ENCODE measurements around the gene ANGPTL2. TPM values are rescaled to one million over a fixed set of nuclear protein-coding genes. Genes with fewer than 3 reads are reported as not detected.

The ANGPTL2 gene
- total RNA-seq, 1 experiment from 2014 or later = 5.1 TPM

- H3K27ac Mint-ChIP-seq = peak overlapping the region; percentile 92 to 98 (median 94); a peak in 4 of 7 replicates
- H3K27ac ChIP-seq (ENCODE audit: insufficient read length, low read depth, low read length) = no peak overlapping the region
Measured at GRCh38 chr9:127112056-127112455, 10.4 kb downstream of the ANGPTL2 start.

More at GRCh38 chr9:127112056-127112455, 10.4 kb downstream of the ANGPTL2 start:
- H3K14ac ChIP-seq (ENCODE audit: insufficient read depth, low read length) = peak overlapping the region; percentile 1; the same call in 1 of the 2 replicates
- no CpG with 5 or more reads among the region's 7 CpGs for WGBS (ENCODE audit: extremely low coverage, insufficient read length, low lambda C conversion rate)
- H2AK5ac ChIP-seq (ENCODE audit: insufficient read length, low read length) = no peak overlapping the region
- H3K4me2 ChIP-seq (ENCODE audit: insufficient read depth, insufficient read length, low read length) = no peak overlapping the region
- H4K20me1 ChIP-seq (ENCODE audit: control insufficient read depth, insufficient read depth, insufficient read length) = no peaks in the 10 kb centered on the region
- Mint-ChIP-seq H3K9me3 (no peaks in the 10 kb centered on the region), H3K4me1 (peaks cover 31 to 33% of the 10 kb centered on the region in 2 experiments), H3K4me3 (no peak overlapping the region; a peak in 1 of 5 replicates), H3K27me3 (ENCODE audit: low read depth) (no peaks in the 10 kb centered on the region), H3K36me3 (ENCODE audit: insufficient read depth in 1 of 3, low read depth in 3 of 3) (peaks cover 2 to 3% (median 3%) of the 10 kb centered on the region in 3 experiments; a peak in 4 of 7 replicates)
- no peak overlapping the region for H2BK5ac ChIP-seq (ENCODE audit: insufficient read length, low read length)
- H3T11ph ChIP-seq (ENCODE audit: low read length) = no peak overlapping the region
- H3K56ac ChIP-seq (ENCODE audit: insufficient read length, low read depth, low read length) = no peak overlapping the region
- TF ChIP-seq, protein P1, sequence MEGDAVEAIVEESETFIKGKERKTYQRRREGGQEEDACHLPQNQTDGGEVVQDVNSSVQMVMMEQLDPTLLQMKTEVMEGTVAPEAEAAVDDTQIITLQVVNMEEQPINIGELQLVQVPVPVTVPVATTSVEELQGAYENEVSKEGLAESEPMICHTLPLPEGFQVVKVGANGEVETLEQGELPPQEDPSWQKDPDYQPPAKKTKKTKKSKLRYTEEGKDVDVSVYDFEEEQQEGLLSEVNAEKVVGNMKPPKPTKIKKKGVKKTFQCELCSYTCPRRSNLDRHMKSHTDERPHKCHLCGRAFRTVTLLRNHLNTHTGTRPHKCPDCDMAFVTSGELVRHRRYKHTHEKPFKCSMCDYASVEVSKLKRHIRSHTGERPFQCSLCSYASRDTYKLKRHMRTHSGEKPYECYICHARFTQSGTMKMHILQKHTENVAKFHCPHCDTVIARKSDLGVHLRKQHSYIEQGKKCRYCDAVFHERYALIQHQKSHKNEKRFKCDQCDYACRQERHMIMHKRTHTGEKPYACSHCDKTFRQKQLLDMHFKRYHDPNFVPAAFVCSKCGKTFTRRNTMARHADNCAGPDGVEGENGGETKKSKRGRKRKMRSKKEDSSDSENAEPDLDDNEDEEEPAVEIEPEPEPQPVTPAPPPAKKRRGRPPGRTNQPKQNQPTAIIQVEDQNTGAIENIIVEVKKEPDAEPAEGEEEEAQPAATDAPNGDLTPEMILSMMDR (conservative IDR thresholded peaks at IDR 0.05) = no peak
- H2AFZ ChIP-seq (ENCODE audit: low read length) = no peak overlapping the region
- H3K23ac ChIP-seq (ENCODE audit: insufficient read length, low read depth, low read length) = no peak overlapping the region
- H3K9ac ChIP-seq (ENCODE audit: extremely low read depth, insufficient read length, low read length) = no peak overlapping the region
- peaks cover 14% of the 10 kb centered on the region; the same call in 1 of the 2 replicates for H3K4me1 ChIP-seq (ENCODE audit: insufficient read depth, low read length)
- no peaks in the 10 kb centered on the region for H3K23me2 ChIP-seq (ENCODE audit: insufficient read length, low read depth, low read length, poor library complexity, severe bottlenecking)
- no peaks in the 10 kb centered on the region for H3K27me3 ChIP-seq (ENCODE audit: insufficient read depth, low read length)
- H3K9me3 ChIP-seq (ENCODE audit: control insufficient read depth, low read depth, low read length) = no peaks in the 10 kb centered on the region
- no peaks in the 10 kb centered on the region for H3K79me1 ChIP-seq (ENCODE audit: insufficient read depth, low read depth, low read length, poor library complexity, severe bottlenecking)
- H2BK120ac ChIP-seq (ENCODE audit: low read depth, low read length, poor library complexity, severe bottlenecking) = no peak overlapping the region
- H3K18ac ChIP-seq (ENCODE audit: insufficient read length, low read depth, low read length) = peak overlapping the region; percentile 60
- no peak overlapping the region for H3K4ac ChIP-seq (ENCODE audit: low read depth, low read length)
- no peak overlapping the region for H2BK20ac ChIP-seq (ENCODE audit: low read depth, low read length, poor library complexity, severe bottlenecking)
- H4K5ac ChIP-seq (ENCODE audit: insufficient read length, low read depth, low read length) = no peak overlapping the region
- H4K91ac ChIP-seq (ENCODE audit: insufficient read length, low read depth, low read length) = no peak overlapping the region
- H2BK12ac ChIP-seq (ENCODE audit: insufficient read length, low read depth, low read length) = no peak overlapping the region
- no peaks in the 10 kb centered on the region for H3K79me2 ChIP-seq (ENCODE audit: insufficient read depth, low read length)
- H4K8ac ChIP-seq (replicated peaks; ENCODE audit: insufficient read length, low read depth, low read length) = no peak overlapping the region
- no peak overlapping the region for H2BK15ac ChIP-seq (ENCODE audit: low read depth, low read length)
- peak; percentile 98 for DNase-seq
